Liver (tissue), 9 donors: ENCODE results near the gene ACP7. TPM values are rescaled to one million over a fixed set of nuclear protein-coding genes. Genes with fewer than 3 reads are reported as not detected.

Experiments used
- DNase-seq: peaks from one replicate; pipeline ENCODE4 v3.0.0-alpha.2; 2017; ENCODE audit warnings: low spot score
- H3K27ac ChIP-seq, 2 donors: one replicate each; pipeline ENCODE4 v1.7.0; 2013; ENCODE audit warnings: inconsistent platforms in 2 of 2, low read length in 2 of 2, control low read depth in 1 of 2, low read depth in 1 of 2, mild to moderate bottlenecking in 1 of 2
- H3K27me3 ChIP-seq, 4 donors: one replicate each; pipeline versions ENCODE4 v1.6.1 to v1.7.0; 2013; ENCODE audit warnings: low read length in 3 of 4, inconsistent platforms in 1 of 4, mild to moderate bottlenecking in 1 of 4, moderate library complexity in 1 of 4; ENCODE audit not compliant: control insufficient read depth in 4 of 4, insufficient read depth in 4 of 4
- H3K36me3 ChIP-seq, 4 donors: one replicate each; pipeline versions ENCODE4 v1.6.1 to v1.7.0; 2013; ENCODE audit warnings: low read length in 3 of 4, mild to moderate bottlenecking in 3 of 4, low read depth in 1 of 4, moderate library complexity in 1 of 4; ENCODE audit not compliant: control insufficient read depth in 4 of 4, insufficient read depth in 3 of 4
- H3K4me1 ChIP-seq, 4 donors: one replicate each; pipeline versions ENCODE4 v1.6.1 to v1.7.0; 2013; ENCODE audit warnings: low read length in 3 of 4, mild to moderate bottlenecking in 3 of 4, moderate library complexity in 1 of 4; ENCODE audit not compliant: control insufficient read depth in 4 of 4, insufficient read depth in 4 of 4
- H3K4me3 ChIP-seq, 3 donors: one replicate each; pipeline versions ENCODE4 v1.6.1 to v1.7.0; 2013; ENCODE audit warnings: low read length in 3 of 3, control low read depth in 1 of 3, low read depth in 1 of 3, mild to moderate bottlenecking in 1 of 3
- H3K9ac ChIP-seq, 2 donors: one replicate each; pipeline ENCODE4 v1.7.0; 2013; ENCODE audit warnings: low read length in 2 of 2, mild to moderate bottlenecking in 2 of 2, moderate library complexity in 2 of 2, control low read depth in 1 of 2, low read depth in 1 of 2
- H3K9me3 ChIP-seq, 4 donors: one replicate each; pipeline versions ENCODE4 v1.6.1 to v1.7.0; 2013; ENCODE audit warnings: low read length in 3 of 4; ENCODE audit not compliant: control insufficient read depth in 4 of 4
- ATF3 ChIP-seq: IDR thresholded peaks from 2 replicates; pipeline ENCODE4 v1.6.1; 2016; ENCODE audit warnings: antibody characterized with exemption
- EGR1 ChIP-seq, 2 donors: IDR thresholded peaks; 2 replicates each; pipeline ENCODE4 v1.6.1; 2016 to 2018; ENCODE audit warnings: antibody characterized with exemption in 2 of 2, low read depth in 2 of 2
- FOXA1 ChIP-seq: IDR thresholded peaks from 2 replicates; pipeline ENCODE4 v1.6.1; 2016; ENCODE audit warnings: antibody characterized with exemption
- GABPA ChIP-seq, 2 donors: IDR thresholded peaks in 1 of 2; conservative IDR thresholded peaks in 1 of 2; 2 replicates each; pipeline ENCODE4 v1.6.1; 2016; ENCODE audit warnings: antibody characterized with exemption in 2 of 2, mild to moderate bottlenecking in 1 of 2, moderate library complexity in 1 of 2
- HNF4A ChIP-seq, 2 donors: conservative IDR thresholded peaks; 2 replicates each; pipeline ENCODE4 v1.6.1; 2016; ENCODE audit warnings: antibody characterized with exemption in 2 of 2, mild to moderate bottlenecking in 2 of 2
- HNF4G ChIP-seq: IDR thresholded peaks from 2 replicates; pipeline ENCODE4 v1.6.1; 2016; ENCODE audit warnings: antibody characterized with exemption
- JUND ChIP-seq, 2 donors: IDR thresholded peaks; 2 replicates each; pipeline ENCODE4 v1.6.1; 2016; ENCODE audit warnings: antibody characterized with exemption in 2 of 2
- NR2F2 ChIP-seq: IDR thresholded peaks from 2 replicates; pipeline ENCODE4 v1.6.1; 2016; ENCODE audit warnings: antibody characterized with exemption
- RAD21 ChIP-seq, 2 donors: IDR thresholded peaks; 2 replicates each; pipeline ENCODE4 v1.6.1; 2016; ENCODE audit warnings: antibody characterized with exemption in 2 of 2, mild to moderate bottlenecking in 2 of 2
- RXRA ChIP-seq, 2 donors: IDR thresholded peaks; 2 replicates each; pipeline ENCODE4 v1.6.1; 2017 to 2018; ENCODE audit warnings: antibody characterized with exemption in 2 of 2, mild to moderate bottlenecking in 1 of 2
- SP1 ChIP-seq: IDR thresholded peaks from 2 replicates; pipeline ENCODE4 v1.6.1; 2018; ENCODE audit warnings: antibody characterized with exemption, mild to moderate bottlenecking
- TAF1 ChIP-seq: conservative IDR thresholded peaks from 2 replicates; pipeline ENCODE4 v1.6.1; 2016; ENCODE audit warnings: antibody characterized with exemption, mild to moderate bottlenecking
- WGBS: extraction: QIAGEN DNeasy Blood & Tissue Kit; methylation state at CpG from one replicate; pipeline ENCODE4 v1.1.7; 2013; 5-methylcytosine and 5-hydroxymethylcytosine counted together
- polyA plus RNA-seq, 2 donors: library from polyadenylated mRNA; stranded (reverse) in 1 of 2; unstranded in 1 of 2; fragments of 200-250 nt in 1 of 2; fragments of >200 nt in 1 of 2; fragmentation: Nextera tagmentation in 1 of 2; extraction: Ambion mirVana in 1 of 2; gene quantifications; one replicate each; pipeline versions ENCODE4 v1.2.1 to v1.2.3, GENCODE V29; 2013 to 2015
- total RNA-seq, 2 donors: library from RNA; depleted of rRNA; stranded (reverse); fragments of >200 nt; gene quantifications; one replicate each; pipeline ENCODE4 v1.2.3, GENCODE V29; 2014
- TF ChIP-seq, protein P1 (sequence below): IDR thresholded peaks from 2 replicates; pipeline ENCODE4 v1.6.1; 2016; ENCODE audit warnings: antibody characterized with exemption, mild to moderate bottlenecking
- TF ChIP-seq, protein P2 (sequence below): fragments of 150-350 bp; IDR thresholded peaks from 2 replicates; pipeline ENCODE4 v1.5.1; 2017; ENCODE audit warnings: improper control_type of control experiment, low read depth, low read length; ENCODE audit not compliant: missing input control
- TF ChIP-seq, protein P3 (sequence below): IDR thresholded peaks from 2 replicates; pipeline ENCODE4 v1.6.1; 2016; ENCODE audit warnings: antibody characterized with exemption
- donor health status: healthy.
- donor health status: healthy.
- donor health status: healthy.
- donor health status: healthy.
- donor health status: healthy.

Gene ACP7
- total and polyA plus RNA-seq, 4 donors: 0.05 TPM; not detected in 3

DNA sequence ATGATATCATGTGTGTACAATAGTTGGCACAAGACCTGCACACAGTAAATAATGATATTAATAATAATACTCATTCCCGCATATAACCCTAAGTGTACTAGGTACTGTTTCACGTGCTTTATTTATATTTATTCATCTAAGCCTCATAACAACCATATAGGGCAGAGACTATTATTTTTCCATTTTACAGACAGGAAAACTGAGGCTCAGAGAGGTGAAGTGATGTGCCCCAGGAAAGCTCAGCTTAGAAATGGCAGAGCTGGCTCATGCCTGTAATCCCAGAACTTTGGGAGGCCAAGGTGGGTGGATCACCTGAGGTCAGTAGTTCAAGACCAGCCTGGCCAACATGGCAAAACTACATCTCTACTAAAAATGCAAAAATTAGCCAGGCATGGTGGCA, 13.6 kb downstream of the ACP7 start:
- H3K4me1 ChIP-seq: peaks cover 0 to 5% (median 3%) of the 10 kb centered on the region in 4 donors
- DNase-seq: no peak
- no peaks in the 10 kb centered on the region for H3K27me3 ChIP-seq
- no peak for TF ChIP-seq ATF3
- no peak for TF ChIP-seq EGR1 (IDR thresholded peaks at IDR 0.05; ENCODE audit: low read depth in 2 of 2)
- no peak for TF ChIP-seq TAF1
- no peak for TF ChIP-seq HNF4A (conservative IDR thresholded peaks at IDR 0.05)
- TF ChIP-seq FOXA1: no peak
- no peak for TF ChIP-seq HNF4G
- TF ChIP-seq, protein P1, sequence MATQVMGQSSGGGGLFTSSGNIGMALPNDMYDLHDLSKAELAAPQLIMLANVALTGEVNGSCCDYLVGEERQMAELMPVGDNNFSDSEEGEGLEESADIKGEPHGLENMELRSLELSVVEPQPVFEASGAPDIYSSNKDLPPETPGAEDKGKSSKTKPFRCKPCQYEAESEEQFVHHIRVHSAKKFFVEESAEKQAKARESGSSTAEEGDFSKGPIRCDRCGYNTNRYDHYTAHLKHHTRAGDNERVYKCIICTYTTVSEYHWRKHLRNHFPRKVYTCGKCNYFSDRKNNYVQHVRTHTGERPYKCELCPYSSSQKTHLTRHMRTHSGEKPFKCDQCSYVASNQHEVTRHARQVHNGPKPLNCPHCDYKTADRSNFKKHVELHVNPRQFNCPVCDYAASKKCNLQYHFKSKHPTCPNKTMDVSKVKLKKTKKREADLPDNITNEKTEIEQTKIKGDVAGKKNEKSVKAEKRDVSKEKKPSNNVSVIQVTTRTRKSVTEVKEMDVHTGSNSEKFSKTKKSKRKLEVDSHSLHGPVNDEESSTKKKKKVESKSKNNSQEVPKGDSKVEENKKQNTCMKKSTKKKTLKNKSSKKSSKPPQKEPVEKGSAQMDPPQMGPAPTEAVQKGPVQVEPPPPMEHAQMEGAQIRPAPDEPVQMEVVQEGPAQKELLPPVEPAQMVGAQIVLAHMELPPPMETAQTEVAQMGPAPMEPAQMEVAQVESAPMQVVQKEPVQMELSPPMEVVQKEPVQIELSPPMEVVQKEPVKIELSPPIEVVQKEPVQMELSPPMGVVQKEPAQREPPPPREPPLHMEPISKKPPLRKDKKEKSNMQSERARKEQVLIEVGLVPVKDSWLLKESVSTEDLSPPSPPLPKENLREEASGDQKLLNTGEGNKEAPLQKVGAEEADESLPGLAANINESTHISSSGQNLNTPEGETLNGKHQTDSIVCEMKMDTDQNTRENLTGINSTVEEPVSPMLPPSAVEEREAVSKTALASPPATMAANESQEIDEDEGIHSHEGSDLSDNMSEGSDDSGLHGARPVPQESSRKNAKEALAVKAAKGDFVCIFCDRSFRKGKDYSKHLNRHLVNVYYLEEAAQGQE: no peak
- TF ChIP-seq JUND (IDR thresholded peaks at IDR 0.05): no peak
- no peak for TF ChIP-seq RXRA (IDR thresholded peaks at IDR 0.05)
- no peak for TF ChIP-seq RAD21 (IDR thresholded peaks at IDR 0.05)
- TF ChIP-seq, protein P2, sequence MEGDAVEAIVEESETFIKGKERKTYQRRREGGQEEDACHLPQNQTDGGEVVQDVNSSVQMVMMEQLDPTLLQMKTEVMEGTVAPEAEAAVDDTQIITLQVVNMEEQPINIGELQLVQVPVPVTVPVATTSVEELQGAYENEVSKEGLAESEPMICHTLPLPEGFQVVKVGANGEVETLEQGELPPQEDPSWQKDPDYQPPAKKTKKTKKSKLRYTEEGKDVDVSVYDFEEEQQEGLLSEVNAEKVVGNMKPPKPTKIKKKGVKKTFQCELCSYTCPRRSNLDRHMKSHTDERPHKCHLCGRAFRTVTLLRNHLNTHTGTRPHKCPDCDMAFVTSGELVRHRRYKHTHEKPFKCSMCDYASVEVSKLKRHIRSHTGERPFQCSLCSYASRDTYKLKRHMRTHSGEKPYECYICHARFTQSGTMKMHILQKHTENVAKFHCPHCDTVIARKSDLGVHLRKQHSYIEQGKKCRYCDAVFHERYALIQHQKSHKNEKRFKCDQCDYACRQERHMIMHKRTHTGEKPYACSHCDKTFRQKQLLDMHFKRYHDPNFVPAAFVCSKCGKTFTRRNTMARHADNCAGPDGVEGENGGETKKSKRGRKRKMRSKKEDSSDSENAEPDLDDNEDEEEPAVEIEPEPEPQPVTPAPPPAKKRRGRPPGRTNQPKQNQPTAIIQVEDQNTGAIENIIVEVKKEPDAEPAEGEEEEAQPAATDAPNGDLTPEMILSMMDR: no peak
- no peak for TF ChIP-seq NR2F2
- H3K36me3 ChIP-seq: no peaks in the 10 kb centered on the region
- no peak overlapping the region for H3K4me3 ChIP-seq
- no peak overlapping the region for H3K27ac ChIP-seq
- 81% methylated on average over 2 of the region's 2 CpGs for WGBS
- no peaks in the 10 kb centered on the region for H3K9me3 ChIP-seq
- no peak overlapping the region for H3K9ac ChIP-seq

GRCh38 chr19:39098365-39099269, 14.4 kb downstream of the ACP7 start:
- Histone ChIP-seq H3K4me1 (peaks cover 0 to 5% (median 3%) of the 10 kb centered on the region in 4 donors), H3K27ac (no peak overlapping the region), H3K9ac (no peak overlapping the region), H3K27me3 (no peaks in the 10 kb centered on the region), H3K36me3 (no peaks in the 10 kb centered on the region), H3K9me3 (no peaks in the 10 kb centered on the region), H3K4me3 (no peak overlapping the region)
- TF ChIP-seq GABPA (IDR thresholded peaks at IDR 0.05 in 1 of 2, conservative IDR thresholded peaks at IDR 0.05 in 1 of 2): no peak
- TF ChIP-seq JUND (IDR thresholded peaks at IDR 0.05): no peak
- no peak for TF ChIP-seq RAD21 (IDR thresholded peaks at IDR 0.05)
- TF ChIP-seq HNF4G: no peak
- no peak for TF ChIP-seq SP1
- no peak for TF ChIP-seq ATF3
- TF ChIP-seq, protein P3, sequence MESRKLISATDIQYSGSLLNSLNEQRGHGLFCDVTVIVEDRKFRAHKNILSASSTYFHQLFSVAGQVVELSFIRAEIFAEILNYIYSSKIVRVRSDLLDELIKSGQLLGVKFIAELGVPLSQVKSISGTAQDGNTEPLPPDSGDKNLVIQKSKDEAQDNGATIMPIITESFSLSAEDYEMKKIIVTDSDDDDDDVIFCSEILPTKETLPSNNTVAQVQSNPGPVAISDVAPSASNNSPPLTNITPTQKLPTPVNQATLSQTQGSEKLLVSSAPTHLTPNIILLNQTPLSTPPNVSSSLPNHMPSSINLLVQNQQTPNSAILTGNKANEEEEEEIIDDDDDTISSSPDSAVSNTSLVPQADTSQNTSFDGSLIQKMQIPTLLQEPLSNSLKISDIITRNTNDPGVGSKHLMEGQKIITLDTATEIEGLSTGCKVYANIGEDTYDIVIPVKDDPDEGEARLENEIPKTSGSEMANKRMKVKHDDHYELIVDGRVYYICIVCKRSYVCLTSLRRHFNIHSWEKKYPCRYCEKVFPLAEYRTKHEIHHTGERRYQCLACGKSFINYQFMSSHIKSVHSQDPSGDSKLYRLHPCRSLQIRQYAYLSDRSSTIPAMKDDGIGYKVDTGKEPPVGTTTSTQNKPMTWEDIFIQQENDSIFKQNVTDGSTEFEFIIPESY: no peak
- no peak for TF ChIP-seq NR2F2
- WGBS: 32% methylated on average over 53 of the region's 53 CpGs
- DNase-seq: no peak
